Measurements from ENCODE around the gene TMEM250.

TMEM250 gene

GRCh38 chr9:136142414-136142796 lies 23.7 kb upstream of the TMEM250 start:
- TF ChIP-seq, protein P1, sequence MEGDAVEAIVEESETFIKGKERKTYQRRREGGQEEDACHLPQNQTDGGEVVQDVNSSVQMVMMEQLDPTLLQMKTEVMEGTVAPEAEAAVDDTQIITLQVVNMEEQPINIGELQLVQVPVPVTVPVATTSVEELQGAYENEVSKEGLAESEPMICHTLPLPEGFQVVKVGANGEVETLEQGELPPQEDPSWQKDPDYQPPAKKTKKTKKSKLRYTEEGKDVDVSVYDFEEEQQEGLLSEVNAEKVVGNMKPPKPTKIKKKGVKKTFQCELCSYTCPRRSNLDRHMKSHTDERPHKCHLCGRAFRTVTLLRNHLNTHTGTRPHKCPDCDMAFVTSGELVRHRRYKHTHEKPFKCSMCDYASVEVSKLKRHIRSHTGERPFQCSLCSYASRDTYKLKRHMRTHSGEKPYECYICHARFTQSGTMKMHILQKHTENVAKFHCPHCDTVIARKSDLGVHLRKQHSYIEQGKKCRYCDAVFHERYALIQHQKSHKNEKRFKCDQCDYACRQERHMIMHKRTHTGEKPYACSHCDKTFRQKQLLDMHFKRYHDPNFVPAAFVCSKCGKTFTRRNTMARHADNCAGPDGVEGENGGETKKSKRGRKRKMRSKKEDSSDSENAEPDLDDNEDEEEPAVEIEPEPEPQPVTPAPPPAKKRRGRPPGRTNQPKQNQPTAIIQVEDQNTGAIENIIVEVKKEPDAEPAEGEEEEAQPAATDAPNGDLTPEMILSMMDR (IDR thresholded peaks at IDR 0.05; ENCODE audit: insufficient read depth, missing control alignments) = no peak
- no peak for DNase-seq (ENCODE audit: insufficient read length, low spot score)
- FAIRE-seq = no peak

GRCh38 chr9:136141682-136142413 lies 23.2 kb upstream of the TMEM250 start:
- TF ChIP-seq, protein P1 (IDR thresholded peaks at IDR 0.05; ENCODE audit: insufficient read depth, missing control alignments) = no peak
- no peak for FAIRE-seq
- DNase-seq (ENCODE audit: insufficient read length, low spot score) = no peak

- no peak for DNase-seq (ENCODE audit: insufficient read length, low spot score)
- TF ChIP-seq, protein P1 (IDR thresholded peaks at IDR 0.05; ENCODE audit: insufficient read depth, missing control alignments) = no peak
- no peak for FAIRE-seq
Measured at GRCh38 chr9:136140966-136141365, 22.3 kb upstream of the TMEM250 start.

DNA sequence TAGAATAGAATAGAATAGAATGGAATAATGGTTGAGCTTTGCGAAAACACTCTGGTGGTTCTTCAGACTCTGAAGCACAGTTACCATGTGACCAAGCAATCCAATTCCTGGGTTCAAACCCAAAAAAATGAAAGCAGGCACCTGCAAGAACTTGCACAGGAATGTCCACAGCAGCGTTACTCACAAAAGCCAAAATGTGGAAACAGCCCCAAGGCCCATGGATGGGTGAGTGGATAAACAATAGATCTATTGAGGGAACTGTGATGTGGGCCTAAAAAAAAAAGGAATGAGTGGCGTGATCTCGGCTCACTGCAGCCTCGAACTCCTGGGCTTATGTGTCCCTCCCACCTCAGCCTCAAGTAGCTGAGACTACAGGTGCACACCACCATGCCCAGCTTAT lies 21.4 kb upstream of the TMEM250 start:
- TF ChIP-seq, protein P1 (IDR thresholded peaks at IDR 0.05; ENCODE audit: insufficient read depth, missing control alignments) = no peak
- no peak for FAIRE-seq
- DNase-seq (ENCODE audit: insufficient read length, low spot score) = no peak

- DNase-seq (ENCODE audit: insufficient read length, low spot score) (peak; percentile 92), FAIRE-seq (no peak)
- TF ChIP-seq, protein P1 (IDR thresholded peaks at IDR 0.05; ENCODE audit: insufficient read depth, missing control alignments) = peak; percentile 56
Measured at GRCh38 chr9:136138566-136138965, 19.9 kb upstream of the TMEM250 start.

DNA sequence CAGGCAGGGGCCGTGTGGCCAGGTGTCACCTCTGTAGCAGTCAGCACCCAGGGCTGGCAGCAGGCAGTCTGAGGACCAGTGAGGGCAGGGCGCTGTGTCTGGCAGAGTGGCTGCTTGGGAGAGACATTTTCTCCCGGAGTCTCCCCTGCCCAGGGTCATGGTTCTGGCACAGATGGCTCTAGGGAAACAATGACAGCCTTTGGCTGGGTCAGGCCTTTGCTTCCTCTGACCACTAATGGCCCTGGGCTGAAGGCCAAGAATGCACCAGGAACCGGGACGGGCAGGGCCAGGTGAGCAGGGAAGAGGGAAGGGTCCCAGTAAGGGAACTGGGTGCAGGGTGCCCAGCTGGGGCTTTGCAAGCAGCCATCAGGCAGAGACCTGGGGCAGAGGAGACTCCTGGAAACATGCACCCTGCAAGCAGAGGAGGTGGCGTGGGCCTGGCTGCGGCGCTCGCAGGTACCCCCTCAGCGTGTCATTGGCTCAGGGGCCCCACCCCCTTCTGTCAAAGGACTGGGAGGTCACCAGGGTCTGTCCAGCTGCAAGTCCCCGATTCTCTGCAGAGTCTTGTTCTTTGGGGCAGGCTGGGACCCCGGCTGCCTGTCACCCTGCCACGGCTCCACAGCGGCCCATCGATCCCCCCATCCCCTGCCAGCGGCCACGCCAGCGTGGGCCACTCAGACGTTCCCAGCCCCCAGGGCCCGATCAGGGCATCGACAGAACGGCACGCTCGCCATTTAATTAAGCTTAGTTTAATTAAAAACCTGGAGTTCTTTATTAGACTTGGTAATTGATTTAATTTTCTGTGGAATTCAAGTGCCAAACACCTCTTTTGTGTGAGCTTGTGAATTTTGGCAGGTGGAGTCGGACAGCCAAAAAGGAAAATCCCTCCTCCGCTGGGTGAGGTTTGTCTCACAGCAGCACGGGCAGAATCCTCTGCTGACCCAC lies 18.9 kb upstream of the TMEM250 start:
- FAIRE-seq (no peak), DNase-seq (ENCODE audit: insufficient read length, low spot score) (peak; percentile 16)
- TF ChIP-seq, protein P1 (IDR thresholded peaks at IDR 0.05; ENCODE audit: insufficient read depth, missing control alignments) = no peak

Measured in D721Med (cell line).